ENCODE data around the gene IGF2. TPM values are rescaled to one million over a fixed set of nuclear protein-coding genes. Genes with fewer than 3 reads are reported as not detected.
A peak's percentile ranks its signal among the peaks of the same experiment; 100 is the strongest.

Gene IGF2
- polyA plus RNA-seq, 1 donor (not counting 4 experiments of a cell fraction or from before 2014, with no cell fraction given): not detected

DNA sequence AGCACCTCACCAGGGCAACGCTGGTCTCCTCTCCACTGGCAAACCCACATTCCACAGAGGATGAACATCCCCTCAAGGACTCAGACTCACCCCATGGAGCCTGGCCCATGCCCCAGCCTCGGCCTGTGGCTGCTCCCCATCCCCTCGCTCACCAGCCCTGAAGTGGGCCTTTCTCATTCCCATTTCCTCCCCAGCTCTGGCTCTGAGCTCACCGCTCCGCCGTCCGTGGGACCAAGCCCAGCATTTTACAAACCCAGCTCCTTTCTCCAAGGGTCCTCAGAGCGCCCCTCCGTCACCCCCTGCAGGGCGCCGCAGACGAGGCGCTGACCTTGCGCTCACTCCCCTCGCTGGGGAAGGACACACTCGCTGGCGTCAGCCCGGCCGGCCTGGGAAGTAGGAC is 6.9 kb upstream of the IGF2 start:
- Histone ChIP-seq H3K9me3 (ENCODE audit: control insufficient read depth, low read depth, low read length) (no peaks in the 10 kb centered on the region), H2AFZ (ENCODE audit: control insufficient read depth, low read length) (no peak overlapping the region), H3K4me2 (ENCODE audit: control insufficient read depth, extremely low read depth, insufficient read depth, low read depth, low read length) (no peak overlapping the region), H3K27me3 (ENCODE audit: control insufficient read depth, extremely low read depth, insufficient read depth, low read length) (peaks cover 94% of the 10 kb centered on the region), H3K27ac (ENCODE audit: control insufficient read depth, insufficient read depth, low read length) (no peak overlapping the region), H3K4me3 (ENCODE audit: control insufficient read depth in 2 of 3, extremely low read depth in 1 of 3, insufficient read depth in 2 of 3, low read depth in 1 of 3, low read length in 3 of 3) (no peak overlapping the region), H3K4me1 (ENCODE audit: control insufficient read depth, extremely low read depth, insufficient read depth, low read length) (peaks cover 14% of the 10 kb centered on the region), H4K20me1 (ENCODE audit: control insufficient read depth, extremely low read depth, insufficient read depth, low read length) (peaks cover 8% of the 10 kb centered on the region), H3K9me1 (ENCODE audit: control insufficient read depth, extremely low read depth, insufficient read depth, low read length) (no peaks in the 10 kb centered on the region), H3K9ac (ENCODE audit: control insufficient read depth, extremely low read depth, insufficient read depth, low read length) (no peak overlapping the region), H3K36me3 (ENCODE audit: control insufficient read depth in 2 of 2, extremely low read depth in 1 of 2, insufficient read depth in 2 of 2, low read length in 2 of 2) (no peaks in the 10 kb centered on the region), H3K79me2 (ENCODE audit: control insufficient read depth, insufficient read depth, low read length) (no peaks in the 10 kb centered on the region)
- DNase-seq (ENCODE audit: low read depth, low spot score) (no peak), FAIRE-seq (no peak)
- dilution Hi-C loops (cut with MboI; ENCODE audit: extremely low pct_ligation_motif_present, low sequenced_read_pairs): no loop called here
- no peak for TF ChIP-seq EZH2 (IDR thresholded peaks at IDR 0.05; ENCODE audit: low read length)
- TF ChIP-seq, protein P1, sequence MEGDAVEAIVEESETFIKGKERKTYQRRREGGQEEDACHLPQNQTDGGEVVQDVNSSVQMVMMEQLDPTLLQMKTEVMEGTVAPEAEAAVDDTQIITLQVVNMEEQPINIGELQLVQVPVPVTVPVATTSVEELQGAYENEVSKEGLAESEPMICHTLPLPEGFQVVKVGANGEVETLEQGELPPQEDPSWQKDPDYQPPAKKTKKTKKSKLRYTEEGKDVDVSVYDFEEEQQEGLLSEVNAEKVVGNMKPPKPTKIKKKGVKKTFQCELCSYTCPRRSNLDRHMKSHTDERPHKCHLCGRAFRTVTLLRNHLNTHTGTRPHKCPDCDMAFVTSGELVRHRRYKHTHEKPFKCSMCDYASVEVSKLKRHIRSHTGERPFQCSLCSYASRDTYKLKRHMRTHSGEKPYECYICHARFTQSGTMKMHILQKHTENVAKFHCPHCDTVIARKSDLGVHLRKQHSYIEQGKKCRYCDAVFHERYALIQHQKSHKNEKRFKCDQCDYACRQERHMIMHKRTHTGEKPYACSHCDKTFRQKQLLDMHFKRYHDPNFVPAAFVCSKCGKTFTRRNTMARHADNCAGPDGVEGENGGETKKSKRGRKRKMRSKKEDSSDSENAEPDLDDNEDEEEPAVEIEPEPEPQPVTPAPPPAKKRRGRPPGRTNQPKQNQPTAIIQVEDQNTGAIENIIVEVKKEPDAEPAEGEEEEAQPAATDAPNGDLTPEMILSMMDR (optimal IDR thresholded peaks at IDR 0.05 in 1 of 3, IDR thresholded peaks at IDR 0.05 in 1 of 3, conservative IDR thresholded peaks at IDR 0.05 in 1 of 3; ENCODE audit: extremely low read depth in 1 of 3, insufficient read depth in 2 of 3, low read length in 3 of 3): no peak

- H3K9me3 ChIP-seq (ENCODE audit: control insufficient read depth, low read depth, low read length): no peaks in the 10 kb centered on the region
- DNase-seq (ENCODE audit: low read depth, low spot score) (no peak), FAIRE-seq (no peak)
- H3K4me1 ChIP-seq (ENCODE audit: control insufficient read depth, extremely low read depth, insufficient read depth, low read length): peaks cover 14% of the 10 kb centered on the region
- dilution Hi-C loops (cut with MboI; ENCODE audit: extremely low pct_ligation_motif_present, low sequenced_read_pairs): no loop called here
- no peak overlapping the region for H3K4me2 ChIP-seq (ENCODE audit: control insufficient read depth, extremely low read depth, insufficient read depth, low read depth, low read length)
- no peak overlapping the region for H2AFZ ChIP-seq (ENCODE audit: control insufficient read depth, low read length)
- no peaks in the 10 kb centered on the region for H3K9me1 ChIP-seq (ENCODE audit: control insufficient read depth, extremely low read depth, insufficient read depth, low read length)
- TF ChIP-seq EZH2 (IDR thresholded peaks at IDR 0.05; ENCODE audit: low read length): peak; percentile 72
- TF ChIP-seq, protein P1 (optimal IDR thresholded peaks at IDR 0.05 in 1 of 3, IDR thresholded peaks at IDR 0.05 in 1 of 3, conservative IDR thresholded peaks at IDR 0.05 in 1 of 3; ENCODE audit: extremely low read depth in 1 of 3, insufficient read depth in 2 of 3, low read length in 3 of 3): no peak
- no peak overlapping the region for H3K4me3 ChIP-seq (ENCODE audit: control insufficient read depth in 2 of 3, extremely low read depth in 1 of 3, insufficient read depth in 2 of 3, low read depth in 1 of 3, low read length in 3 of 3)
- H3K36me3 ChIP-seq (ENCODE audit: control insufficient read depth in 2 of 2, extremely low read depth in 1 of 2, insufficient read depth in 2 of 2, low read length in 2 of 2): no peaks in the 10 kb centered on the region
- H3K27ac ChIP-seq (ENCODE audit: control insufficient read depth, insufficient read depth, low read length): no peak overlapping the region
- peaks cover 8% of the 10 kb centered on the region for H4K20me1 ChIP-seq (ENCODE audit: control insufficient read depth, extremely low read depth, insufficient read depth, low read length)
- H3K27me3 ChIP-seq (ENCODE audit: control insufficient read depth, extremely low read depth, insufficient read depth, low read length): peaks cover 97% of the 10 kb centered on the region
- H3K79me2 ChIP-seq (ENCODE audit: control insufficient read depth, insufficient read depth, low read length): no peaks in the 10 kb centered on the region
- H3K9ac ChIP-seq (ENCODE audit: control insufficient read depth, extremely low read depth, insufficient read depth, low read length): no peak overlapping the region
Observed at GRCh38 chr11:2144544-2145248, 5.5 kb upstream of the IGF2 start.
